ENCODE data around the gene ZSCAN22. TPM values are rescaled to one million over a fixed set of nuclear protein-coding genes. Genes with fewer than 3 reads are reported as not detected.
"Not testable (repeated sequence)": the region's sequence is repeated elsewhere in the genome, so short reads cannot be mapped to it uniquely, and the experiment has no call there.

Gene ZSCAN22
- total and polyA plus RNA-seq, 4 donors: 0.25 to 3.1 (median 1.3) TPM

DNA sequence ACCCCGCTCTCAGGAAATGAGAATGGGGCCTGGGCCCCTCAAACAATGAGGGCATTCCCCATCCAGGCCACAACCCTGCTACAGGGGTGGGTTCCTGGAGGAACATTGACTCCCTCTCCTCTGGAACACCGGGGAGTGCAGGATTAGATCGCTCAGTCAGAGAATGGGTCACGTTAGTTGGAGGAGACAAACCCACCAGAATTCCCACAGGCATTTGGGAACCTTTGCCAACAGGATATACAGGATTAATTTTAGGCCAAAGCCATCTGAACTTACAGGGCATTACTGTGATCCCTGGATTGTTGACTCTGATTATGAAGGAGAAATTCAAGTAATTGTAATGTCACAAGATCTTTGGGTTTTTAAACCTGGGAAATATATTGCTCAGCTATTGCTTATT lies 19.1 kb upstream of the ZSCAN22 start:
- Histone ChIP-seq H3K9me3 (ENCODE audit: control insufficient read depth, low read length) (no peaks in the 10 kb centered on the region), H3K27ac (ENCODE audit: low read depth in 1 of 2, low read length in 2 of 2) (no peak overlapping the region), H3K27me3 (ENCODE audit: control insufficient read depth in 1 of 2, insufficient read depth in 2 of 2, low read length in 1 of 2) (no peaks in the 10 kb centered on the region), H3K4me1 (ENCODE audit: control insufficient read depth in 1 of 2, insufficient read depth in 2 of 2, low read length in 2 of 2) (peaks cover 0 to 6% of the 10 kb centered on the region in 2 donors), H3K4me3 (ENCODE audit: low read length in 2 of 2) (no peak overlapping the region), H3K36me3 (ENCODE audit: control insufficient read depth in 1 of 2, insufficient read depth in 2 of 2, low read length in 1 of 2) (peaks cover 0 to 3% of the 10 kb centered on the region in 2 donors)
- DNase-seq (no peak), ATAC-seq (ENCODE audit: low FRiP score) (no peak)
- WGBS, 2 donors: 87 to 89% methylated on average over 4 of the region's 4 CpGs
- intact Hi-C loops (cut with DNase I): no loop called here

DNA sequence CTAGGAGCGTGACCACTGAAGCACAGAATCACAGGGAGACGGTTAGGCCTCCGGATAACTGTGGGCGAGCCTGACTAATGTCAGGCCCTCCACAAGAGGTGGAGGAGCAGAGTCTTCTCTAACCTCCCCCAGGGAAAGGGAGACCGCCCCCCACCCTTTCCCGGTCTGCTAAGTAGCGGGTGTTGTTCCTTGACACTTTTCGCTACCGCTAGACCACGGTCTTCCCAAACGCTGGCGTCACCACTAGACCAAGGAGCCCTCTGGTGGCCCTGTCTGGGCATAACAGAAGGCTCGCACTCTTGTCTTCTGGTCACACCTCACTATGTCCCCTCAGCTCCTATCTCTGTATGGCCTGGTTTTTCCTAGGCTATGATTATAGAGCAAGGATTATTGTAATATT lies 16.1 kb upstream of the ZSCAN22 start:
- 41 to 46% methylated on average over 12 to 13 of the region's 13 CpGs for WGBS, 2 donors
- H3K9me3 ChIP-seq (ENCODE audit: control insufficient read depth, low read length); ATAC-seq (ENCODE audit: low FRiP score); H3K27me3 ChIP-seq (ENCODE audit: control insufficient read depth in 1 of 2, insufficient read depth in 2 of 2, low read length in 1 of 2); intact Hi-C loops (cut with DNase I); H3K4me1 ChIP-seq (ENCODE audit: control insufficient read depth in 1 of 2, insufficient read depth in 2 of 2, low read length in 2 of 2); DNase-seq; H3K4me3 ChIP-seq (ENCODE audit: low read length in 2 of 2); H3K27ac ChIP-seq (ENCODE audit: low read depth in 1 of 2, low read length in 2 of 2); H3K36me3 ChIP-seq (ENCODE audit: control insufficient read depth in 1 of 2, insufficient read depth in 2 of 2, low read length in 1 of 2): not testable (repeated sequence)

DNA sequence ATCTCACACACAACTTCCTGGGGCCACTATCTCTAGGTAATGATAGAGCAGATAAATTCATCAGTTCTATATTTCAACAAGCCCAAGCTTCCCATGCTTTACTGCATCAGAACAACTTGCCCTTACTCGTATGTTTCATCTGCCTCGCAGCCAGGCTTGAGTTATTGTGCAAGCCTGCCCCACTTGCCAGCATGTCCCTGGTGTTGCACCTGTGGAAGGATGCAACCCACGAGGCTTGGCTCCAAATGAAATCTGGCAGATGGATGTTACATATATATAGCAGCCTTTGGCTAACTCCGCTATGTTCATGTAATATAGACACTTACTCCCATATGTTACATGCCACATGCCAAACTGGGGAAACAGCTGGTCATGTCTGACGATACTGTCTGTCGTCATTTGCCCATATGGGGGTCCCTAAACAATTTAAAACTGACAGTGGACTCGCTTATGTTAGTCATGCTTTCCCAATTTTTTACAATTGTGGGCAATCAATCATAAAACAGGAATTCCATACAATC lies 15.4 kb upstream of the ZSCAN22 start:
- Histone ChIP-seq H3K4me3 (ENCODE audit: low read length in 2 of 2) (no peak overlapping the region), H3K9me3 (ENCODE audit: control insufficient read depth, low read length) (no peaks in the 10 kb centered on the region), H3K4me1 (ENCODE audit: control insufficient read depth in 1 of 2, insufficient read depth in 2 of 2, low read length in 2 of 2) (no peaks in the 10 kb centered on the region), H3K27ac (ENCODE audit: low read depth in 1 of 2, low read length in 2 of 2) (no peak overlapping the region), H3K36me3 (ENCODE audit: control insufficient read depth in 1 of 2, insufficient read depth in 2 of 2, low read length in 1 of 2) (peaks cover 0 to 8% of the 10 kb centered on the region in 2 donors), H3K27me3 (ENCODE audit: control insufficient read depth in 1 of 2, insufficient read depth in 2 of 2, low read length in 1 of 2) (no peaks in the 10 kb centered on the region)
- intact Hi-C loops (cut with DNase I): no loop called here
- WGBS, 2 donors: 81 to 85% methylated on average over 7 of the region's 7 CpGs
- ATAC-seq (ENCODE audit: low FRiP score): no peak
- DNase-seq: no peak

DNA sequence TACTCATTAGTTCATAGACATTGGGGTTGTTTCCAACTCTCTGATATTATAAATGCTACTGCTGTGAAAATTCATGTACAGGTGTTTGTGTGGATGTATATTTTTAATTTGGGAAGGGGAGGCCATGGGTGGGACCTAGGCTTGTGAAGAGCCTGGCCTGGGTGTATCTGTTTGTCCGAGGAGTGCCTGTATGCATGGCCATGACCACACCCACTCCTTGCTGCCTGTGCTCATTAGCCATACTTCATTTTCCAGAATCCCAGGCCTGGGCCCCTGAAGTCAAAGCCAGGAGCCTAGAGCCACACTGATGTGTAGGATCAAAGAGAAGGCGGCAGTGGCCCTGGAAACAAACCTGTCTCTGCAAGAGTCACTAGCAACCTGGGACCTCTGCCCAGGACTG lies 11.2 kb upstream of the ZSCAN22 start:
- H3K4me1 ChIP-seq (ENCODE audit: control insufficient read depth in 1 of 2, insufficient read depth in 2 of 2, low read length in 2 of 2): no peaks in the 10 kb centered on the region

DNA sequence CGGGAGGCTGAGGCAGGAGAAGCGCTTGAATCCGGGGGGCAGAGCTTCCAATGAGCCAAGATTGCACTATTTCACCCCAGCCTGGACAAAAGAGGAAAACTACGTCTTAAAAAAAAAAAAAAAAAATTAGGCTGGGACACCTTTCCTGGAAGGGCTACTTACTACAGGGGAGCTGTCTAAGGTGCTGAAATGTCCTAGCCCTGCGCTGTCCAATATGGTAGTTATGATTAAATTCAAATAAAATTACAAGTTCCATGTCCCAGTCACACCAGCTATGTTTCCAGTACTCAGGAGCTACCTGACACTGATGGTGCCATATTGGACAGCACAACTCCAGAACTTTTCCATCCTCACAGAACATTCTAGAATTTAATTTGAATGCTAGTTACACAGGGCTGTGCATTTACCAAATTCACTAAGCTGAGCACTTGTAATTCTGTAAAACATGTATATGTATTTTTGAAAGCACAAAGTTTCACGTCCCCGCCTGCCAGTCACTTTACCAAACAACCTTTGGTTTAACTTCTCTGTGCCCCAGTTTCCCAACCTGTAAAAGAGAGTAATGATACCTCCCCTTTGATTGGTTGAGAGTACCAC lies 9.2 kb upstream of the ZSCAN22 start:
- intact Hi-C loops (cut with DNase I): no loop called here
- 53 to 58% methylated on average over 7 of the region's 7 CpGs for WGBS, 2 donors

More for the DNA sequence above, 11.2 kb upstream of the ZSCAN22 start:
- no peak overlapping the region for H3K4me3 ChIP-seq (ENCODE audit: low read length in 2 of 2)
- no peaks in the 10 kb centered on the region for H3K27me3 ChIP-seq (ENCODE audit: control insufficient read depth in 1 of 2, insufficient read depth in 2 of 2, low read length in 1 of 2)
- 94 to 96% methylated on average over 2 of the region's 2 CpGs for WGBS, 2 donors
- intact Hi-C loops (cut with DNase I): no loop called here
- H3K27ac ChIP-seq (ENCODE audit: low read depth in 1 of 2, low read length in 2 of 2): no peak overlapping the region
- no peaks in the 10 kb centered on the region for H3K9me3 ChIP-seq (ENCODE audit: control insufficient read depth, low read length)
- ATAC-seq (ENCODE audit: low FRiP score) (no peak), DNase-seq (no peak)
- peaks cover 0 to 8% of the 10 kb centered on the region in 2 donors for H3K36me3 ChIP-seq (ENCODE audit: control insufficient read depth in 1 of 2, insufficient read depth in 2 of 2, low read length in 1 of 2)

DNA sequence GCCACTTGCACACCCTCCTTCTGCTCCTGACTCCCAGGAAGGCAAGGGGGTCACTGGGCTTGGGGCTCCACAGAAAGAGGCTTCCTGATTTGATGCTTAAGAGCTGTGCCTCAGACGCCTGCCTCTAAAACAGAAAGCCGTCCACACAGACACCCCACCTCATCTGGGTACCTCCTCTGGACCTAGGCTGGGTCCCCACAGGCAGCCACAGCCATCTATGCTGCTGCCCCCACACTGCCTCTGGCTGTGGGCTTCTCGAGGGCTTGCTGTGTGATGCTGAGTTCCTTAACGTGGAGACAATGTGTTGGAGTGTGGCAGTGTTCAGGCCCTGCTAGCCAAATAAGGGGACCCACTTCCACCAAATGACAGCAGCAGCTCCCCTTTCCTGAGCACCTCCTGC lies 8.5 kb upstream of the ZSCAN22 start:
- WGBS, 2 donors: 78 to 83% methylated on average over 4 of the region's 4 CpGs
- intact Hi-C loops (cut with DNase I): no loop called here
- H3K4me3 ChIP-seq (ENCODE audit: low read length in 2 of 2): no peak overlapping the region
- DNase-seq: no peak
- no peaks in the 10 kb centered on the region for H3K9me3 ChIP-seq (ENCODE audit: control insufficient read depth, low read length)
- peaks cover 0 to 3% of the 10 kb centered on the region in 2 donors for H3K36me3 ChIP-seq (ENCODE audit: control insufficient read depth in 1 of 2, insufficient read depth in 2 of 2, low read length in 1 of 2)
- H3K27ac ChIP-seq (ENCODE audit: low read depth in 1 of 2, low read length in 2 of 2): no peak overlapping the region
- H3K4me1 ChIP-seq (ENCODE audit: control insufficient read depth in 1 of 2, insufficient read depth in 2 of 2, low read length in 2 of 2): no peaks in the 10 kb centered on the region
- ATAC-seq (ENCODE audit: low FRiP score): no peak
- H3K27me3 ChIP-seq (ENCODE audit: control insufficient read depth in 1 of 2, insufficient read depth in 2 of 2, low read length in 1 of 2): no peaks in the 10 kb centered on the region

More for the DNA sequence above, 9.2 kb upstream of the ZSCAN22 start:
- no peaks in the 10 kb centered on the region for H3K9me3 ChIP-seq (ENCODE audit: control insufficient read depth, low read length)
- H3K27me3 ChIP-seq (ENCODE audit: control insufficient read depth in 1 of 2, insufficient read depth in 2 of 2, low read length in 1 of 2): no peaks in the 10 kb centered on the region
- H3K36me3 ChIP-seq (ENCODE audit: control insufficient read depth in 1 of 2, insufficient read depth in 2 of 2, low read length in 1 of 2): peaks cover 0 to 7% of the 10 kb centered on the region in 2 donors
- H3K4me3 ChIP-seq (ENCODE audit: low read length in 2 of 2): no peak overlapping the region
- DNase-seq: no peak
- ATAC-seq (ENCODE audit: low FRiP score): no peak
- H3K27ac ChIP-seq (ENCODE audit: low read depth in 1 of 2, low read length in 2 of 2): no peak overlapping the region
- no peaks in the 10 kb centered on the region for H3K4me1 ChIP-seq (ENCODE audit: control insufficient read depth in 1 of 2, insufficient read depth in 2 of 2, low read length in 2 of 2)

DNA sequence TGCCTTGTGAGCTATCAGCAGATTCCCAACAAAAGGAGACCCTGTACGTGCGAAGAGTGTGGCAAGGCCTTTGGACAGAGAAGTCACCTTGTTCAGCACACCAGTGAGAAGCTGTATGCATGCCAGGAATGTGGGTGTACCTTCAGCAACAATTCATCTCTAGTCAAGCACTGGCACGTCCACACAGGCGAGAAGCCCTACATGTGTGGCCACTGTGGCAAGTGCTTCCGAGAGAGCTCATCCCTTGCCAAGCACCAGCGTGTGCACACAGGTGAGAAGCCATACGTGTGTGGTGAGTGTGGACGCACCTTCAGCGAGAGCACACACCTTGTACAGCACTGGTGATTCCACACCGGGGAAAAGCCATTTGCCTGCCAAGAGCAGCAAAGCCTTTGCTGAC lies 7.6 kb upstream of the ZSCAN22 start:
- no peak for DNase-seq
- Histone ChIP-seq H3K27ac (ENCODE audit: low read depth in 1 of 2, low read length in 2 of 2) (no peak overlapping the region), H3K27me3 (ENCODE audit: control insufficient read depth in 1 of 2, insufficient read depth in 2 of 2, low read length in 1 of 2) (no peaks in the 10 kb centered on the region), H3K9me3 (ENCODE audit: control insufficient read depth, low read length) (no peaks in the 10 kb centered on the region), H3K4me3 (ENCODE audit: low read length in 2 of 2) (no peak overlapping the region), H3K4me1 (ENCODE audit: control insufficient read depth in 1 of 2, insufficient read depth in 2 of 2, low read length in 2 of 2) (no peaks in the 10 kb centered on the region), H3K36me3 (ENCODE audit: control insufficient read depth in 1 of 2, insufficient read depth in 2 of 2, low read length in 1 of 2) (no peaks in the 10 kb centered on the region)
- ATAC-seq (ENCODE audit: low FRiP score): no peak
- WGBS, 2 donors: 92 to 93% methylated on average over 10 of the region's 10 CpGs
- intact Hi-C loops (cut with DNase I): no loop called here

DNA sequence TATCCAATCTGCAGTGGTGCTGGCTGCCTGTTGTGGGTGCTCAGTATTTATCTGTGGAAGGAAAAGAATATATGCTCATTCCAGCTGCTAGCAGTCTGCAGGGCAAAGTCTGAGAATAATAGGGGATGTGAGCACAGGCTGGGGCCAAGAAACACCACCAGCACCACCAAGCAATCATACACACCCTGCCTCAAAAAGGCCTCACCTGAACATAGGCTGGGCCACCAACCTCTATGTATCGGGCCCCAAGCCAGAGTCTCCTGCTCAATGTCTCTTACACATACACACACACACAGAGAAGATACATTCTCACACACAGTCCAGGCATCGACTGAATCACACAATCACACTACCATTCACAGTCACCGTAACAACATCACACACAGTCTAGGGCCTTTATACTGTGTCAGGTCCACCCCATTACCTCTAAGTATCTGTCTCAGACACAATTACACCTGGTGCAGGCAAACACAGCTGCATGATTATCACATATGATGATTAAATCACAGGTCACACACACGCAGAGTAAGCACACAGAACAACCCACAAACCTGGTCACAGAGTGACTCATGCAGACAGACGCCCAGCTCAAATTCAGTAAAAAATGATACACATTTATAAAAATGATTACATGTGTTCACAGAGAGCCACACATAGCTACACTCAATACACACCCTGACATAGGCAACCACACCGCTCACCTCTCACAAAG lies 1.3 kb upstream of the ZSCAN22 start:
- Histone ChIP-seq H3K4me3 (ENCODE audit: low read length in 2 of 2) (no peak overlapping the region), H3K27me3 (ENCODE audit: control insufficient read depth in 1 of 2, insufficient read depth in 2 of 2, low read length in 1 of 2) (no peaks in the 10 kb centered on the region), H3K9me3 (ENCODE audit: control insufficient read depth, low read length) (no peaks in the 10 kb centered on the region), H3K36me3 (ENCODE audit: control insufficient read depth in 1 of 2, insufficient read depth in 2 of 2, low read length in 1 of 2) (no peaks in the 10 kb centered on the region), H3K27ac (ENCODE audit: low read depth in 1 of 2, low read length in 2 of 2) (no peak overlapping the region), H3K4me1 (ENCODE audit: control insufficient read depth in 1 of 2, insufficient read depth in 2 of 2, low read length in 2 of 2) (peaks cover 3 to 5% of the 10 kb centered on the region in 2 donors)
- ATAC-seq (ENCODE audit: low FRiP score) (no peak), DNase-seq (peak in 1 of 2 donors; percentile 9)
- intact Hi-C loops (cut with DNase I): loop anchor here (2.0 to 5.0 kb wide), 2 partner anchors 37 to 55 kb away; partner anchors contain the start of genes ZNF497 (in 2 of the 2) and ZNF837 (in 1 of the 2)
- WGBS, 2 donors: 81 to 84% methylated on average over 6 of the region's 6 CpGs

All from aorta (tissue), 5 donors.